Uterus (tissue), 4 donors: ENCODE results near the gene CELA3A. TPM values are rescaled to one million over a fixed set of nuclear protein-coding genes. Genes with fewer than 3 reads are reported as not detected.

ENCODE experiments used
- DNase-seq, 2 donors: peaks; one replicate each; pipeline ENCODE4 v3.0.0-alpha.2; 2019 to 2020
- H3K27ac ChIP-seq, 2 donors: fragments of 200-600 bp; sonication (generic); 1 replicate in 1 of 2; 2 replicates in 1 of 2; pipeline ENCODE4 v1.5.1; 2016 to 2018
- H3K27me3 ChIP-seq, 2 donors: fragments of 200-600 bp; sonication (generic); one replicate each; pipeline ENCODE4 v1.5.1; 2018 to 2019; ENCODE audit warnings: control low read depth in 1 of 2
- H3K36me3 ChIP-seq, 2 donors: fragments of 200-600 bp; sonication (generic); one replicate each; pipeline ENCODE4 v1.5.1; 2019; ENCODE audit warnings: control low read depth in 1 of 2
- H3K4me1 ChIP-seq, 2 donors: fragments of 200-600 bp; sonication (generic); one replicate each; pipeline ENCODE4 v1.5.1; 2018 to 2019; ENCODE audit warnings: control low read depth in 1 of 2
- H3K4me3 ChIP-seq, 2 donors: fragments of 200-600 bp; sonication (generic); 1 replicate in 1 of 2; 2 replicates in 1 of 2; pipeline ENCODE4 v1.5.1; 2018 to 2019; ENCODE audit warnings: mild to moderate bottlenecking in 1 of 2
- H3K9me3 ChIP-seq, 2 donors: fragments of 200-600 bp; sonication (generic); one replicate each; pipeline ENCODE4 v1.5.1; 2019; ENCODE audit warnings: control low read depth in 1 of 2
- POLR2A ChIP-seq, 2 donors: fragments of 450-650 bp; IDR thresholded peaks; one replicate each; pipeline ENCODE4 v1.6.1; 2016; ENCODE audit warnings: antibody characterized with exemption in 2 of 2, mild to moderate bottlenecking in 1 of 2, moderate library complexity in 1 of 2
- intact Hi-C: fragments of 100-400 bp; cut with DNase I; formaldehyde crosslinking; loops from one replicate; pipeline ENCODE4 v1.15.1; 2023; ENCODE audit warnings: low total_unique reads
- total RNA-seq, 4 donors: library from RNA; depleted of rRNA in 3 of 4; stranded (reverse); fragments of >200 nt in 3 of 4; gene quantifications; one replicate each; pipeline versions ENCODE4 v1.1.0 to v1.2.4, GENCODE V29; 2014 to 2023
- TF ChIP-seq, protein P1 (sequence below), 4 experiments: fragments of 200-600 bp in 2 of 4; fragments of 450-650 bp in 2 of 4; sonication (generic) in 2 of 4; IDR thresholded peaks; one replicate each; pipeline ENCODE4 v1.5.1; 2016 to 2019; ENCODE audit warnings: antibody characterized with exemption in 4 of 4, mild to moderate bottlenecking in 2 of 4, moderate library complexity in 1 of 4
- donor health status: DM: yes; HTN: yes; CAD: no.

The CELA3A gene, protein sequence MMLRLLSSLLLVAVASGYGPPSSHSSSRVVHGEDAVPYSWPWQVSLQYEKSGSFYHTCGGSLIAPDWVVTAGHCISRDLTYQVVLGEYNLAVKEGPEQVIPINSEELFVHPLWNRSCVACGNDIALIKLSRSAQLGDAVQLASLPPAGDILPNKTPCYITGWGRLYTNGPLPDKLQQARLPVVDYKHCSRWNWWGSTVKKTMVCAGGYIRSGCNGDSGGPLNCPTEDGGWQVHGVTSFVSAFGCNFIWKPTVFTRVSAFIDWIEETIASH
- not detected for total RNA-seq

DNA sequence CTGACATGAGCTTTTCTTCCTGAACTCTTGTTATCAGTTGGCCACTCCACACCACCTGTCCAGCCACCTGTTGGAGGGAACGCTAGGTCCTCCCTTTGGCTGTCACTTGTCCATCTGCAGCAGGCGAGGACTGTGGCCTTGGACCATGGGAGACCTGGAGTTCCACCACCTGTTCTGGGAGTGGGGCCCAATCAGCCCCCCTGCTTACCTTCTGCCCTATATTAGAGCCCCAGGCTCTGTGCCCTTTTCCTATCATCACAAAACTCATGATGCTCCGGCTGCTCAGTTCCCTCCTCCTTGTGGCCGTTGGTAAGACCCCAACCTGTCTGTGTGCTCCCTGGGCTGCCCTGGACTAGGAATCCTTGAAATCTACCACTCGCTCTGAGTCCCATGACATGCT, at the start of gene CELA3A:
CELA3A (plus strand) TSS at position 249 of the 400 bp plus-strand sequence; CDS start at position 267, 18 bp downstream.
- Histone ChIP-seq H3K4me3 (no peak within 1 kb of the TSS), H3K9me3 (no peaks in the 10 kb centered on the region), H3K4me1 (no peaks in the 10 kb centered on the region), H3K27ac (no peak within 1 kb of the TSS), H3K36me3 (no peaks in the 10 kb centered on the region), H3K27me3 (no peaks in the 10 kb centered on the region)
- DNase-seq = no peak
- intact Hi-C loops = no loop called here
- TF ChIP-seq, protein P1, sequence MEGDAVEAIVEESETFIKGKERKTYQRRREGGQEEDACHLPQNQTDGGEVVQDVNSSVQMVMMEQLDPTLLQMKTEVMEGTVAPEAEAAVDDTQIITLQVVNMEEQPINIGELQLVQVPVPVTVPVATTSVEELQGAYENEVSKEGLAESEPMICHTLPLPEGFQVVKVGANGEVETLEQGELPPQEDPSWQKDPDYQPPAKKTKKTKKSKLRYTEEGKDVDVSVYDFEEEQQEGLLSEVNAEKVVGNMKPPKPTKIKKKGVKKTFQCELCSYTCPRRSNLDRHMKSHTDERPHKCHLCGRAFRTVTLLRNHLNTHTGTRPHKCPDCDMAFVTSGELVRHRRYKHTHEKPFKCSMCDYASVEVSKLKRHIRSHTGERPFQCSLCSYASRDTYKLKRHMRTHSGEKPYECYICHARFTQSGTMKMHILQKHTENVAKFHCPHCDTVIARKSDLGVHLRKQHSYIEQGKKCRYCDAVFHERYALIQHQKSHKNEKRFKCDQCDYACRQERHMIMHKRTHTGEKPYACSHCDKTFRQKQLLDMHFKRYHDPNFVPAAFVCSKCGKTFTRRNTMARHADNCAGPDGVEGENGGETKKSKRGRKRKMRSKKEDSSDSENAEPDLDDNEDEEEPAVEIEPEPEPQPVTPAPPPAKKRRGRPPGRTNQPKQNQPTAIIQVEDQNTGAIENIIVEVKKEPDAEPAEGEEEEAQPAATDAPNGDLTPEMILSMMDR (IDR thresholded peaks at IDR 0.05) = no peak
- TF ChIP-seq POLR2A (IDR thresholded peaks at IDR 0.05) = no peak

DNA sequence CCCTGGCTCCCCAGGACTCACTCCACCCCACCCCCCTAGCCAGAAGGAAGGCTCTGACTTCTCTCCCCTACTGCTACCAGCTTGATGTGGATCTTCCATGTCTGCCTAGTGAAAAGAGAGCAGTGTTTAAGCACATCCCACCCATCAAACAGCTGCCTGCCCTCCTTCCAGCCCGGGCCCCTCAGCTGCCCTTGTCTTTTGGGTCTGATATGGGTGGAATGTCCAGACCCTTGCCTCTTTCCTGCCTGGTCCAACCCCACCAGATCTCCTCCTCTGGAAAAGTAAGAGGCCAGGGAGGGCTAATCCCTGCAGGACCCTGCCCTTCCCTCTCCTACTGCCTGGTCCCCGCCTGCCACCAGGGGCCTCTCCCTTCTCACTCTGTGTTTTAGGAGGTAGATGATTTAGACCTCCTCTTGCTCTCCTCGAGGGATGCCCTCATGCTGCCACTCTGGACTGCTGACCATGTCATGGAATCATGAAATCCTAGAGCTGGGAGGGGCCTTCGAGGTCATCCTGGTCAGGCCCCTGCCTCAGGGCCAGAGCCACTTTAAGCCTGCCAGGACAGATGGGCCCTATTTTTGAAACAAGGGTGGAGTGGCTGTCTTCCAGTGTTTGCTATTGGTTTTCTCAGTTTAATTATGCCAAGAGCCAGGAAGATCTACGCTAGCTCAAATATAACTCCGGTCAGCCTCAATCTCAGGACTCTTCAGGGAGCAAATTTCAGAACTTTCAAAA, 48.5 kb upstream of the CELA3A start:
- Histone ChIP-seq H3K27ac (no peak overlapping the region), H3K27me3 (no peaks in the 10 kb centered on the region), H3K9me3 (no peaks in the 10 kb centered on the region), H3K36me3 (no peaks in the 10 kb centered on the region), H3K4me3 (no peak overlapping the region), H3K4me1 (no peaks in the 10 kb centered on the region)
- no peak for DNase-seq
- no peak for TF ChIP-seq POLR2A (IDR thresholded peaks at IDR 0.05)
- TF ChIP-seq, protein P1 (IDR thresholded peaks at IDR 0.05) = peak in 1 of 4 experiments; percentile 8
- intact Hi-C loops = no loop called here

DNA sequence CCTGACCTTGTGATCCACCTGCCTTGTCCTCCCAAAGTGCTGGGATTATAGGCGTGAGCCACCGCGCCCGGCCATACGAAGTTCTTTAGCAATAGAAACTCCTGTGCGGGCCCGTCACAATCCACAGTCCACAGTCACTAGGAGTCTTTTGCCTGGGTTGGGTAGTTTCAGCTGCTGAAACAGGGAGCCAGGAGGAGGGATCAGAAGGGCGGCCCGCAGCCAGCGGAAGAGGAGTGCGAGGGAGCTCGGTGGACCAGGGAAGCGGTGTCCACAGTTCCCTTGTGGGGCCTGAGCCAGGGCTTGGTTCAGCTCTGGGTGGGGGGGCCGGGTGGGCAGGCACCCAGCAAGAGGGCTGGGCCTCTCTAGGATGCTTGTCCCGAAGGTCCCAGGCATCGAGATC, 46.4 kb upstream of the CELA3A start:
- H3K36me3 ChIP-seq = no peaks in the 10 kb centered on the region
- H3K27me3 ChIP-seq = no peaks in the 10 kb centered on the region
- no peak for TF ChIP-seq POLR2A (IDR thresholded peaks at IDR 0.05)
- TF ChIP-seq, protein P1 (IDR thresholded peaks at IDR 0.05) = no peak
- no peaks in the 10 kb centered on the region for H3K4me1 ChIP-seq
- H3K27ac ChIP-seq = peak overlapping the region; percentile 78 to 81
- H3K4me3 ChIP-seq = no peak overlapping the region
- intact Hi-C loops = no loop called here
- peak in 1 of 2 donors; percentile 80 for DNase-seq
- no peaks in the 10 kb centered on the region for H3K9me3 ChIP-seq

DNA sequence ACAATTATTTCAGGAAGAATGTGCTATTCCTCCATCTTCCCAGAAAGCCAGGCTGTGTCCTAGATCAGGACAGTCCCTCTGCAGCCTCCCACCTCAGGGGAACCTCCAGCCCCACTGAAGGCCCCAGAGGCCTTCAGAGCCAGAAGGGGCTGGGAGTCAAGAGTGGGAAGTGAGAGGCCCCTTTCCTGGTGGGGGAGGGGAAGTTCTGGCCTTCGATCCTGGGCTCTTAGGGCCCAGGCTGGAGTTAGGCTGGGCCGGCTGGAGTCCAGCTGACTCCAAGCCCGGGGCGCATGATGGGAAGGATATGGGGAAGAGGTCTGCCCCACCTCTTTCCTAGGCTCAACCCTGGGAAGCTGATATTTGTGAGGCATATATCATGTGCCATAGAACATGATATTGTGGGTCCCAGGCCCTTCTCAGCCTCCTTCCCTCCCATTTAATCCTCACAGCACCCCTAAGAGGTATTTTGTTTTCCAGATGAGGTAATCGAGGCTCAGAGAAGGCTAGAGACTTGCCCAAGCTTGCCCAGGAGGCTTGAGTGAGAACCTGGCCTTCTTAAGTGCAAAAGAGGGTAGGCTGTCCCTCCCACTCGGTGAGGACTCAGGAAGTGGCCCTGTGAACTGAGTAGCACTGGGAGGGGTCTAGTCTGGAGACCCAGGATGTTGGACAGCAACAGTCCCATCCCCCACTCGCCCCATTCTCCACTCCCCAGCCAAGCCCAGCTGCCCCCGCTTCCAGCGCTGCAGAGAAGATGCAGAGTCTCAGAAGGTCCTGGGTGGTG, 45.8 kb upstream of the CELA3A start:
- Histone ChIP-seq H3K27me3 (no peaks in the 10 kb centered on the region), H3K4me1 (no peaks in the 10 kb centered on the region), H3K27ac (peak overlapping the region; percentile 78 to 81), H3K36me3 (no peaks in the 10 kb centered on the region), H3K4me3 (no peak overlapping the region), H3K9me3 (no peaks in the 10 kb centered on the region)
- no peak for TF ChIP-seq POLR2A (IDR thresholded peaks at IDR 0.05)
- TF ChIP-seq, protein P1 (IDR thresholded peaks at IDR 0.05) = no peak
- intact Hi-C loops = no loop called here
- DNase-seq = peak in 1 of 2 donors; percentile 64
